Activated CD4-positive, alpha-beta T cell treated with anti-CD3 and anti-CD28 coated beads, Interleukin-2, amount 10 ng/mL, durations not matched to agents 24 days and 14 days (primary cell): ENCODE data around the gene BAIAP2L2. TPM values are rescaled to one million over a fixed set of nuclear protein-coding genes. Genes with fewer than 3 reads are reported as not detected.

ENCODE experiments used
- DNase-seq: peaks from one replicate; pipeline ENCODE4 v3.0.0; 2022
- H3K27ac Mint-ChIP-seq: one replicate; pipeline ENCODE4 v1.8.0; 2022; ENCODE audit warnings: mild to moderate bottlenecking, mixed read lengths
- H3K27me3 Mint-ChIP-seq: one replicate; pipeline ENCODE4 v1.8.0; 2022; ENCODE audit warnings: mixed read lengths
- H3K36me3 Mint-ChIP-seq: one replicate; pipeline ENCODE4 v1.8.0; 2022; ENCODE audit warnings: low read depth, mild to moderate bottlenecking, mixed read lengths
- H3K4me1 Mint-ChIP-seq: one replicate; pipeline ENCODE4 v1.8.0; 2021; ENCODE audit warnings: mixed read lengths
- H3K4me3 Mint-ChIP-seq: one replicate; pipeline ENCODE4 v1.8.0; 2022; ENCODE audit warnings: mild to moderate bottlenecking, moderate library complexity, mixed read lengths
- H3K9me3 Mint-ChIP-seq: one replicate; pipeline ENCODE4 v1.8.0; 2021; ENCODE audit warnings: mixed read lengths
- intact Hi-C: fragments of 100-400 bp; cut with micrococcal nuclease; formaldehyde crosslinking; loops from one replicate; pipeline ENCODE4 v1.15.1; 2023
- total RNA-seq: library from RNA; stranded (reverse); gene quantifications from 2 replicates; pipeline ENCODE4 v1.2.3, GENCODE V29; 2022

Gene BAIAP2L2
- total RNA-seq, 1 donor from 2014 or later, result 0.19 TPM

- Mint-ChIP-seq H3K36me3 (peaks cover 12% of the 10 kb centered on the region), H3K27me3 (no peaks in the 10 kb centered on the region), H3K27ac (no peak overlapping the region), H3K9me3 (no peaks in the 10 kb centered on the region), H3K4me3 (no peak overlapping the region), H3K4me1 (no peaks in the 10 kb centered on the region)
- DNase-seq, result no peak
- intact Hi-C loops, result no loop called here
Measured at GRCh38 chr22:38136607-38137006, 26.1 kb upstream of the BAIAP2L2 start.

- Mint-ChIP-seq H3K4me1 (no peaks in the 10 kb centered on the region), H3K4me3 (no peak overlapping the region), H3K36me3 (peaks cover 12% of the 10 kb centered on the region), H3K27ac (no peak overlapping the region), H3K9me3 (no peaks in the 10 kb centered on the region), H3K27me3 (no peaks in the 10 kb centered on the region)
- intact Hi-C loops, result no loop called here
- DNase-seq, result no peak
Measured at GRCh38 chr22:38135133-38135706, 24.7 kb upstream of the BAIAP2L2 start.

GRCh38 chr22:38133331-38133730 lies 22.8 kb upstream of the BAIAP2L2 start:
- Mint-ChIP-seq H3K9me3 (no peaks in the 10 kb centered on the region), H3K36me3 (peaks cover 9% of the 10 kb centered on the region), H3K27ac (no peak overlapping the region), H3K27me3 (no peaks in the 10 kb centered on the region), H3K4me1 (no peaks in the 10 kb centered on the region), H3K4me3 (no peak overlapping the region)
- no peak for DNase-seq
- intact Hi-C loops, result no loop called here

GRCh38 chr22:38132794-38133193 lies 22.3 kb upstream of the BAIAP2L2 start:
- Mint-ChIP-seq H3K27ac (no peak overlapping the region), H3K4me3 (no peak overlapping the region)
- DNase-seq, result no peak

GRCh38 chr22:38132136-38132535 lies 21.7 kb upstream of the BAIAP2L2 start:
- Mint-ChIP-seq H3K27ac (no peak overlapping the region), H3K36me3 (peaks cover 7% of the 10 kb centered on the region), H3K4me3 (no peak overlapping the region), H3K4me1 (no peaks in the 10 kb centered on the region), H3K27me3 (no peaks in the 10 kb centered on the region), H3K9me3 (no peaks in the 10 kb centered on the region)
- intact Hi-C loops, result no loop called here
- DNase-seq, result no peak

More at GRCh38 chr22:38132794-38133193, 22.3 kb upstream of the BAIAP2L2 start:
- intact Hi-C loops, result no loop called here
- Mint-ChIP-seq H3K9me3 (no peaks in the 10 kb centered on the region), H3K27me3 (no peaks in the 10 kb centered on the region), H3K36me3 (peaks cover 7% of the 10 kb centered on the region), H3K4me1 (no peaks in the 10 kb centered on the region)

GRCh38 chr22:38131399-38131798 lies 20.9 kb upstream of the BAIAP2L2 start:
- Mint-ChIP-seq H3K27me3 (no peaks in the 10 kb centered on the region), H3K36me3 (peaks cover 6% of the 10 kb centered on the region), H3K4me3 (no peak overlapping the region), H3K4me1 (no peaks in the 10 kb centered on the region), H3K9me3 (no peaks in the 10 kb centered on the region), H3K27ac (no peak overlapping the region)
- intact Hi-C loops, result no loop called here
- DNase-seq, result no peak

GRCh38 chr22:38129856-38130255 lies 19.4 kb upstream of the BAIAP2L2 start:
- H3K4me3 Mint-ChIP-seq, result no peak overlapping the region
- H3K36me3 Mint-ChIP-seq, result peaks cover 2% of the 10 kb centered on the region
- DNase-seq, result no peak
- H3K27me3 Mint-ChIP-seq, result no peaks in the 10 kb centered on the region
- intact Hi-C loops, result no loop called here
- H3K4me1 Mint-ChIP-seq, result no peaks in the 10 kb centered on the region
- H3K27ac Mint-ChIP-seq, result no peak overlapping the region
- no peaks in the 10 kb centered on the region for H3K9me3 Mint-ChIP-seq

- no peak for DNase-seq
- peaks cover 4% of the 10 kb centered on the region for H3K4me1 Mint-ChIP-seq
- H3K4me3 Mint-ChIP-seq, result no peak overlapping the region
- intact Hi-C loops, result no loop called here
- H3K27me3 Mint-ChIP-seq, result no peaks in the 10 kb centered on the region
- H3K27ac Mint-ChIP-seq, result no peak overlapping the region
- H3K36me3 Mint-ChIP-seq, result peaks cover 2% of the 10 kb centered on the region
- no peaks in the 10 kb centered on the region for H3K9me3 Mint-ChIP-seq
Measured at GRCh38 chr22:38129021-38129420, 18.5 kb upstream of the BAIAP2L2 start.

- no peaks in the 10 kb centered on the region for H3K9me3 Mint-ChIP-seq
- peaks cover 2% of the 10 kb centered on the region for H3K36me3 Mint-ChIP-seq
- H3K4me1 Mint-ChIP-seq, result peaks cover 5% of the 10 kb centered on the region
- no peak overlapping the region for H3K27ac Mint-ChIP-seq
- DNase-seq, result no peak
- H3K4me3 Mint-ChIP-seq, result no peak overlapping the region
- H3K27me3 Mint-ChIP-seq, result no peaks in the 10 kb centered on the region
- intact Hi-C loops, result no loop called here
Measured at GRCh38 chr22:38127869-38128268, 17.4 kb upstream of the BAIAP2L2 start.

- intact Hi-C loops, result no loop called here
- Mint-ChIP-seq H3K27ac (no peak overlapping the region), H3K9me3 (no peaks in the 10 kb centered on the region), H3K4me1 (peaks cover 7% of the 10 kb centered on the region), H3K36me3 (no peaks in the 10 kb centered on the region), H3K27me3 (no peaks in the 10 kb centered on the region), H3K4me3 (no peak overlapping the region)
- no peak for DNase-seq
Measured at GRCh38 chr22:38126928-38127668, 16.6 kb upstream of the BAIAP2L2 start.

- no peak overlapping the region for H3K27ac Mint-ChIP-seq
- no peak for DNase-seq
- intact Hi-C loops, result no loop called here
- no peaks in the 10 kb centered on the region for H3K9me3 Mint-ChIP-seq
- H3K27me3 Mint-ChIP-seq, result no peaks in the 10 kb centered on the region
- no peak overlapping the region for H3K4me3 Mint-ChIP-seq
- no peaks in the 10 kb centered on the region for H3K36me3 Mint-ChIP-seq
- H3K4me1 Mint-ChIP-seq, result peaks cover 7% of the 10 kb centered on the region
Measured at GRCh38 chr22:38125751-38126201, 15.3 kb upstream of the BAIAP2L2 start.

- Mint-ChIP-seq H3K27ac (no peak overlapping the region), H3K36me3 (no peaks in the 10 kb centered on the region), H3K27me3 (no peaks in the 10 kb centered on the region), H3K9me3 (no peaks in the 10 kb centered on the region), H3K4me1 (peaks cover 7% of the 10 kb centered on the region), H3K4me3 (no peak overlapping the region)
- no peak for DNase-seq
- intact Hi-C loops, result no loop called here
Measured at GRCh38 chr22:38125038-38125610, 14.6 kb upstream of the BAIAP2L2 start.

GRCh38 chr22:38124236-38124974 lies 13.9 kb upstream of the BAIAP2L2 start:
- no peak overlapping the region for H3K27ac Mint-ChIP-seq
- H3K27me3 Mint-ChIP-seq, result no peaks in the 10 kb centered on the region
- intact Hi-C loops, result no loop called here

GRCh38 chr22:38122616-38123015 lies 12.1 kb upstream of the BAIAP2L2 start:
- H3K4me1 Mint-ChIP-seq, result peaks cover 7% of the 10 kb centered on the region
- no peaks in the 10 kb centered on the region for H3K9me3 Mint-ChIP-seq
- intact Hi-C loops, result no loop called here
- no peak for DNase-seq
- H3K4me3 Mint-ChIP-seq, result no peak overlapping the region
- no peaks in the 10 kb centered on the region for H3K27me3 Mint-ChIP-seq
- no peaks in the 10 kb centered on the region for H3K36me3 Mint-ChIP-seq
- no peak overlapping the region for H3K27ac Mint-ChIP-seq

More at GRCh38 chr22:38124236-38124974, 13.9 kb upstream of the BAIAP2L2 start:
- H3K4me1 Mint-ChIP-seq, result peaks cover 7% of the 10 kb centered on the region
- no peak for DNase-seq
- H3K9me3 Mint-ChIP-seq, result no peaks in the 10 kb centered on the region
- H3K4me3 Mint-ChIP-seq, result no peak overlapping the region
- no peaks in the 10 kb centered on the region for H3K36me3 Mint-ChIP-seq
